SH-SY5Y (cell line): ENCODE measurements around the gene PPP1R12B.

Experiments
- GATA2 ChIP-seq: IDR thresholded peaks from 2 replicates; pipeline ENCODE4 v1.6.1; 2011; ENCODE audit warnings: mild to moderate bottlenecking, low read depth, low read length
- GATA3 ChIP-seq: IDR thresholded peaks from 2 replicates; pipeline ENCODE4 v1.6.1; 2011; ENCODE audit warnings: low read depth, mild to moderate bottlenecking, low read length, moderate library complexity

The PPP1R12B gene

GRCh38 chr1:202565890-202566602, 217.5 kb downstream of the PPP1R12B start:
- TF ChIP-seq GATA2 (no peak), GATA3 (no peak)

DNA sequence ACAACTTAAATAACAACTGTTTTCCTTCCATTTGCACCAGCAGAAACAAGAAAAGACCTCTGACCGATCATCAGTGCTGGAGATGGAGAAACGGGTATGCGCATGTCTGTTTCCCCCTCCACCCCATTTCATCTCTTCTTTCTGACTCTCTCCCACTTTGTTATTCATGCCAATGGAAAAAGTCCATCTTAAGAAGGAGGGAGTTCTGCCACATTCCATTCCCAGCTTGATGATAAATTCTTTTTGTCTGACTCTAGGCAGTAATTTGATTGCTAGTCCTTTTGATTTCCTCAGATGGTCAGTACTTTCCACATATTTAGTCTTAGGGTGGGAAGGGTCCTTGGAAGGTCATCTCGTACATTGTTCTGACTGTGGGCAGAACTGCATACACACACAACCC, 219.2 kb downstream of the PPP1R12B start:
- TF ChIP-seq GATA2 = no peak
- TF ChIP-seq GATA3 = no peak

DNA sequence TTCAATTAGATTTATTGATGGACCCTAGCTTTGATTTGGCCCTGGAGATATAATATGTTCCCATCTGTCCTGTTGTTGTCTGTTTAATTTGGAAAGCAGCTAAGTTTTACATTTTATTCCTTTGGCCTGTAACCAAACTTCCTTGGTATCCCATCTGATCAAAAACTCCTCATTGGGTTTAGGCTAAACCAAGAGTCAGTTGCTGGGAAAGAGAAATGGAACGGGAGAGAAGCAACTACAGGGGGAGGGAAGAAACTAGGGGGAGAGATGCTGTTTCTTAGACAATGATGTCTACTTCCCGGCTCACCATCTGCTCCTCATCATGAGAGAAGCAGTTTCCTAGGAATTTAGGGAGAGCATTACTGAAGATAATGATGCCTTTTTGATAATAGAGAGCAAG, 219.9 kb downstream of the PPP1R12B start:
- TF ChIP-seq GATA3 = no peak
- no peak for TF ChIP-seq GATA2

- TF ChIP-seq GATA3 (no peak), GATA2 (no peak)
Observed at GRCh38 chr1:202568826-202569225, 220.3 kb downstream of the PPP1R12B start.

GRCh38 chr1:202569393-202570322, 221.2 kb downstream of the PPP1R12B start:
- TF ChIP-seq GATA3 = no peak

DNA sequence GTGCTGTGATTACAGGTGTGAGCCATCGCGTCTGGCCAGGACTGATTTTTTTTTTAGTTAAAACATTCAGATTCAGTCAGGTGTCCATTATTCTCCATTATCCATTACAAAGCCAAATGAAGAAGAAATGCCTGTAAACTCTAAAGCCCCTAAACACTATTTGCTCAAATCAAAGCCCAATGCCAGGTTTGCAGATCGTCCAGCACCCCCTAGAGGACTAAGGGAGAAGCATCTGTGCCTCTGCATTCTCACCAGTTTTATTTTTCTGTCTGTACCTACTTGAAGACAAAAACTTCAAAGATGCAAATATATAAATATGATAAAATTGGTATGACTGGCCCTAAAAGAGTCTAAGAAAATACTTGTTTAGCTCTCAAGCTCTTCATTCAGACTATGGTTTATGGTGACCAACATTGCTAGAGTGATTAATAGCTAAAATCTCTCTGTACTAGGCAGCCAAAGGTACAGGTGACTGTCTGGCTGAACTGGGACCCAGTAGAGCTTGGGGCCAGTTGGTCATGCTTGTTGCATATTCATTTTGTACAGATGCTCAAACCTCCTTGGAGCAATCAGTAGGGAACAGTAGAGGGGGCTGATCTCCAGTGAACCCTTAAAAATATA, 223.3 kb downstream of the PPP1R12B start:
- TF ChIP-seq GATA3 (no peak), GATA2 (no peak)

- TF ChIP-seq GATA2 = no peak
- no peak for TF ChIP-seq GATA3
Observed at GRCh38 chr1:202572867-202573266, 224.4 kb downstream of the PPP1R12B start.

GRCh38 chr1:202575918-202576653, 227.6 kb downstream of the PPP1R12B start:
- TF ChIP-seq GATA3 (peak; percentile 99), GATA2 (peak; percentile 99)

- TF ChIP-seq GATA3 (no peak), GATA2 (no peak)
Observed at GRCh38 chr1:202576816-202577215, 228.3 kb downstream of the PPP1R12B start.

DNA sequence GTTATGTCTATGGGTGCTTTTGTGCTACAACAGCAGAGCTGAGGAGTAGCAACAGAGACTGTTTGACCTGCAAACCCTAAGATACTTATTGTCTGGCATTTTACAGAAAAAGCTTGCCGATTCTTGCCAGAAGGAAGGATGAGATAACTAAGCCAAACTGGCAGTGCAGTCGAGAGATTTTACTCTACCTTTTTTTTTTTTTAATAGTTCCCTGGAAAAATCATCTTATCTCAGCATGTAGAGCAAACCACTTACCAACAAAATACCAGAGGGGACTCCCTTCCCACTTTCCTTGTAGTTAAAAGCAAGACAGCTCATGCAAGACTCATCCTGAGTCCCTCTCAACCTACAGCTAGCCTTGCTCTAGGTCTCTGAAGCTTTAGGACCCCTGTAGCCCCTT, 228.9 kb downstream of the PPP1R12B start:
- no peak for TF ChIP-seq GATA2
- no peak for TF ChIP-seq GATA3

DNA sequence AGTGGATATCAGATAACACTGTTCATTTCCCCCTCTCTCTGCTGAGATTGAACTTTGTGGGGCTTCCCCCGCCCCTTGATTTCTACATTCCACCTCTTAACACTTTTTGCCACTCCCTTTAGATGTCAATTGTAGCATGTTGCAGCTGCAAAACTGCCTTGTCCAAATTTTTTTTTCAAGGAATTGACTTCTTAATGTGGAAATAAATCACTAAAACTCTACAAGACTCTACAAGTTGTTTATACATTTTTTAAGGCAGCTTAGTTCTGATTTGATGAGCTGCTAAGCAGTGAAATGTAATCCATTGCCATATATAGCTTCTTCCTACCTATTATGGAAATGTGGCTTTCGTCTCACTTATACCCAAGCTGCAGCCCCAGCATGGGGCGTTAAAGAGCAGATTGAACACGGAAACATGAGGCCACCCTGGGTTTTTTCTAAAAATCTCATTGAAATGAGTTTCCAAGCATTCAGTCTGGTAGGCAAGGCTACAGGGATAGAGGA, 229.6 kb downstream of the PPP1R12B start:
- no peak for TF ChIP-seq GATA2
- no peak for TF ChIP-seq GATA3

DNA sequence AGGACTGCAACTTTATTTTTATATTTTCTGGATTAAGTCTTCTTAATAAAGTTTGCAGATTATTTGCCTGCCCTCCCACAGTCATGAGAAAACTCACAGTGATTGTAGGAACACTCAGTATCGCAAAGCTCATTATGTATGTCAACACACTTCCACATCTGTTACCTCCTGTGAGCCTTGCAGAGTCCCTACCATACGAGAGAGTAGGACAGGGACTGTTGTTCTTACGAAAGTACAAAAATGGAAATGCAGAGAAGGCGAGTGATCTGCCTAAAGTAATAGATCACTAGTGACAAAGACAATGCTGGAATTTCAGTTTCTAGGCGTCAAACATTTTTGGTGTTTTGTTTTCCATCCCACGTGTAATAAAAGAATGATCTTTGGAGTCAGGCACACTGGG, 230.1 kb downstream of the PPP1R12B start:
- TF ChIP-seq GATA3 = no peak
- TF ChIP-seq GATA2 = no peak

- TF ChIP-seq GATA2 = no peak
- TF ChIP-seq GATA3 = no peak
Observed at GRCh38 chr1:202579806-202580205, 231.3 kb downstream of the PPP1R12B start.

DNA sequence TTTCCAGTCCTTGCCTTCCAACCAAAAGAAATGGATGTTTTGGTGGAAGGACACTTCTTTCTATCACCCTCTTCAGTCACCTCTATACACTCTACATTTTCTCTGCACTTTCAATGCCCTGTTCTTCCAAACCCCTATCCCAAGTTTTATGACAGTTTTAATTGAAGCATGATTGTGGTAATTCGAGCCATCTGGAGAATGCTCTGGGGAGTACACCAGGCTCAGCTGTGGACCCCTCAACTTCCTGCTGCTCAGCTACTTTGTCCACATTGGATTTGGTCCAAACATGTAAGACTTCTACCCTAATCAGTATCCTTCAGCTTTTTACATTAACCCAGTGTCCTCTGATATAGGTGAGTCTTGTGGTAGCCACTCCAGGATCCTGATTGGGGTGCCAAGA, 232.1 kb downstream of the PPP1R12B start:
- TF ChIP-seq GATA2 (no peak), GATA3 (no peak)
